GM12878 (cell line): ENCODE results near the gene CCDC51. TPM values are rescaled to one million over a fixed set of nuclear protein-coding genes. Genes with fewer than 3 reads are reported as not detected.

Experiments used
- CHD1 ChIP-seq: IDR thresholded peaks from 2 replicates; pipeline ENCODE4 v1.6.1; 2012; ENCODE audit warnings: low read depth, low read length, improper control_type of control experiment
- CREM ChIP-seq: IDR thresholded peaks from 2 replicates; pipeline ENCODE4 v1.6.1; 2014; ENCODE audit warnings: antibody characterized with exemption, low read depth
- IKZF1 ChIP-seq: fragments of 450-650 bp; conservative IDR thresholded peaks from 2 replicates; pipeline ENCODE4 v1.6.1; 2017; ENCODE audit warnings: antibody characterized with exemption, mild to moderate bottlenecking
- RFX5 ChIP-seq: IDR thresholded peaks from 2 replicates; pipeline ENCODE4 v1.6.1; 2011; ENCODE audit warnings: low read depth, low read length, improper control_type of control experiment
- polyA plus RNA-seq, 11 experiments: library from polyadenylated mRNA; depleted of rRNA in 4 of 11; unstranded in 6 of 11; stranded (reverse) in 5 of 11; fragments of >200 nt; fragmentation: Nextera tagmentation in 4 of 11; fragmentation: Illumina TruSeq in 1 of 11; extraction: Ambion mirVana in 4 of 11; extraction: Trizol in 1 of 11; gene quantifications; 1 replicate in 1 of 11; 2 replicates in 10 of 11; pipeline versions ENCODE4 v1.2.1 to v1.2.3, GENCODE V29; 2011 to 2016; ENCODE audit warnings: inconsistent platforms in 2 of 11, missing spikeins in 2 of 11, low read depth in 1 of 11
- total RNA-seq, 4 experiments: library from RNA; depleted of rRNA in 3 of 4; stranded (reverse); fragments of >200 nt in 3 of 4; fragmentation: Illumina TruSeq in 1 of 4; extraction: Trizol in 1 of 4; gene quantifications; 2 replicates each; pipeline versions ENCODE4 v1.2.1 to v1.2.3, GENCODE V29; 2013 to 2021
- TF ChIP-seq, protein P1 (sequence below): fragments of 450-650 bp; formaldehyde crosslinking; IDR thresholded peaks from 2 replicates; pipeline ENCODE4 v1.4.0; 2022; ENCODE audit warnings: mild to moderate bottlenecking, moderate library complexity
- TF ChIP-seq, protein P2 (sequence below): fragments of 450-650 bp; IDR thresholded peaks from 2 replicates; pipeline ENCODE4 v1.6.1; 2016; ENCODE audit warnings: mild to moderate bottlenecking
- TF ChIP-seq, protein P3 (sequence below): fragments of 450-650 bp; IDR thresholded peaks from 2 replicates; pipeline ENCODE4 v1.6.1; 2017; ENCODE audit warnings: borderline replicate concordance
- TF ChIP-seq, protein P4 (sequence below): fragments of 450-650 bp; conservative IDR thresholded peaks from 2 replicates; pipeline ENCODE4 v1.6.1; 2017; ENCODE audit warnings: mild to moderate bottlenecking, moderate library complexity

CCDC51 gene
- total and polyA plus RNA-seq, 10 of the 15 experiments (the other 5 are each of a cell fraction or from before 2014, with no cell fraction given) = 10.6 to 54.9 (median 28.5) TPM

DNA sequence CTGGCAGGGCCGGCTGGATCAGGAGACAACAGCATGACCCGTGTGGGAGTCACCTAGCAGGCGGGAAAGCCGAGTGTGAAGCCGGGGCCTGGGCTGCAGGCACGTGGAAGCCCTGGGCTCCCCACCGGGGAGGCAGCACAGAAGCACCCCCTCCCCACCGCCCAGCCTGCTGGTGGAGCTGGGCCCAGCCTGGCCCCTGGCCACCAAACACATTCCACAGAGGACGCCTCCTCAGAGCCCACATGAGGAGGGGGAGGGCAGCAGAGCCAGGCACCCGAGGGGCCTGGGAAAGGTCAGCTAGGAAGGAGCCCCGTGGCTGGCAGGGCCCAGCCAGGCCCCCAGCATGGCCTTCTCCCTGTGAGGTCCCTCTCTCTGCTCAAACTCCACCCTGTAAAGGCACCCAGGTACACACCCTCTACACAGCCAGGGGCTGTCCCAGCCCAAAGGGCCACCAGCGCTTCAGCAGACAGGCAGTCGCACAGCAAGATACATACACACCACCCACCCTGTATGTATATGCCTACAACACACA is 14.6 kb downstream of the CCDC51 start (continued):
- TF ChIP-seq, protein P1, sequence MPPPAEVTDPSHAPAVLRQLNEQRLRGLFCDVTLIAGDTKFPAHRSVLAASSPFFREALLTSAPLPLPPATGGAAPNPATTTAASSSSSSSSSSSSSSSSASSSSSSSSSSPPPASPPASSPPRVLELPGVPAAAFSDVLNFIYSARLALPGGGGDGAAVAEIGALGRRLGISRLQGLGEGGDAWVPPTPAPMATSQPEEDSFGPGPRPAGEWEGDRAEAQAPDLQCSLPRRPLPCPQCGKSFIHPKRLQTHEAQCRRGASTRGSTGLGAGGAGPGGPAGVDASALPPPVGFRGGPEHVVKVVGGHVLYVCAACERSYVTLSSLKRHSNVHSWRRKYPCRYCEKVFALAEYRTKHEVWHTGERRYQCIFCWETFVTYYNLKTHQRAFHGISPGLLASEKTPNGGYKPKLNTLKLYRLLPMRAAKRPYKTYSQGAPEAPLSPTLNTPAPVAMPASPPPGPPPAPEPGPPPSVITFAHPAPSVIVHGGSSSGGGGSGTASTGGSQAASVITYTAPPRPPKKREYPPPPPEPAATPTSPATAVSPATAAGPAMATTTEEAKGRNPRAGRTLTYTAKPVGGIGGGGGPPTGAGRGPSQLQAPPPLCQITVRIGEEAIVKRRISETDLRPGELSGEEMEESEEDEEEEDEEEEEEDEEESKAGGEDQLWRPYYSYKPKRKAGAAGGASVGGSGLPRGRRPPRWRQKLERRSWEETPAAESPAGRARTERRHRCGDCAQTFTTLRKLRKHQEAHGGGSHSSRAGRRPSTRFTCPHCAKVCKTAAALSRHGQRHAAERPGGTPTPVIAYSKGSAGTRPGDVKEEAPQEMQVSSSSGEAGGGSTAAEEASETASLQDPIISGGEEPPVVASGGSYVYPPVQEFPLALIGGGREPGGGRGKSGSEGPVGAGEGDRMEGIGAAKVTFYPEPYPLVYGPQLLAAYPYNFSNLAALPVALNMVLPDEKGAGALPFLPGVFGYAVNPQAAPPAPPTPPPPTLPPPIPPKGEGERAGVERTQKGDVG (CRISPR knock-in tag) = no peak
- TF ChIP-seq, protein P2, sequence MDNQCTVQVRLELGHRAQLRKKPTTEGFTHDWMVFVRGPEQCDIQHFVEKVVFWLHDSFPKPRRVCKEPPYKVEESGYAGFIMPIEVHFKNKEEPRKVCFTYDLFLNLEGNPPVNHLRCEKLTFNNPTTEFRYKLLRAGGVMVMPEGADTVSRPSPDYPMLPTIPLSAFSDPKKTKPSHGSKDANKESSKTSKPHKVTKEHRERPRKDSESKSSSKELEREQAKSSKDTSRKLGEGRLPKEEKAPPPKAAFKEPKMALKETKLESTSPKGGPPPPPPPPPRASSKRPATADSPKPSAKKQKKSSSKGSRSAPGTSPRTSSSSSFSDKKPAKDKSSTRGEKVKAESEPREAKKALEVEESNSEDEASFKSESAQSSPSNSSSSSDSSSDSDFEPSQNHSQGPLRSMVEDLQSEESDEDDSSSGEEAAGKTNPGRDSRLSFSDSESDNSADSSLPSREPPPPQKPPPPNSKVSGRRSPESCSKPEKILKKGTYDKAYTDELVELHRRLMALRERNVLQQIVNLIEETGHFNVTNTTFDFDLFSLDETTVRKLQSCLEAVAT = no peak
- TF ChIP-seq CHD1 (no peak), IKZF1 (no peak), RFX5 (no peak), CREM (no peak)
- TF ChIP-seq, protein P3, sequence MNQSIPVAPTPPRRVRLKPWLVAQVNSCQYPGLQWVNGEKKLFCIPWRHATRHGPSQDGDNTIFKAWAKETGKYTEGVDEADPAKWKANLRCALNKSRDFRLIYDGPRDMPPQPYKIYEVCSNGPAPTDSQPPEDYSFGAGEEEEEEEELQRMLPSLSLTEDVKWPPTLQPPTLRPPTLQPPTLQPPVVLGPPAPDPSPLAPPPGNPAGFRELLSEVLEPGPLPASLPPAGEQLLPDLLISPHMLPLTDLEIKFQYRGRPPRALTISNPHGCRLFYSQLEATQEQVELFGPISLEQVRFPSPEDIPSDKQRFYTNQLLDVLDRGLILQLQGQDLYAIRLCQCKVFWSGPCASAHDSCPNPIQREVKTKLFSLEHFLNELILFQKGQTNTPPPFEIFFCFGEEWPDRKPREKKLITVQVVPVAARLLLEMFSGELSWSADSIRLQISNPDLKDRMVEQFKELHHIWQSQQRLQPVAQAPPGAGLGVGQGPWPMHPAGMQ = no peak
- TF ChIP-seq, protein P4, sequence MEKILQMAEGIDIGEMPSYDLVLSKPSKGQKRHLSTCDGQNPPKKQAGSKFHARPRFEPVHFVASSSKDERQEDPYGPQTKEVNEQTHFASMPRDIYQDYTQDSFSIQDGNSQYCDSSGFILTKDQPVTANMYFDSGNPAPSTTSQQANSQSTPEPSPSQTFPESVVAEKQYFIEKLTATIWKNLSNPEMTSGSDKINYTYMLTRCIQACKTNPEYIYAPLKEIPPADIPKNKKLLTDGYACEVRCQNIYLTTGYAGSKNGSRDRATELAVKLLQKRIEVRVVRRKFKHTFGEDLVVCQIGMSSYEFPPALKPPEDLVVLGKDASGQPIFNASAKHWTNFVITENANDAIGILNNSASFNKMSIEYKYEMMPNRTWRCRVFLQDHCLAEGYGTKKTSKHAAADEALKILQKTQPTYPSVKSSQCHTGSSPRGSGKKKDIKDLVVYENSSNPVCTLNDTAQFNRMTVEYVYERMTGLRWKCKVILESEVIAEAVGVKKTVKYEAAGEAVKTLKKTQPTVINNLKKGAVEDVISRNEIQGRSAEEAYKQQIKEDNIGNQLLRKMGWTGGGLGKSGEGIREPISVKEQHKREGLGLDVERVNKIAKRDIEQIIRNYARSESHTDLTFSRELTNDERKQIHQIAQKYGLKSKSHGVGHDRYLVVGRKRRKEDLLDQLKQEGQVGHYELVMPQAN = no peak
